Stimulated activated CD8-positive, alpha-beta memory T cell treated with anti-CD3 and anti-CD28 coated beads, Interleukin-4, amount 100 ng/mL, for 1 hour (primary cell): ENCODE measurements around the gene CAMK1D.

ENCODE experiments used
- DNase-seq, 2 donors: peaks; one replicate each; pipeline ENCODE4 v3.0.0-alpha.2; 2020; ENCODE audit warnings: low read depth in 2 of 2, low spot score in 1 of 2

The CAMK1D gene

DNA sequence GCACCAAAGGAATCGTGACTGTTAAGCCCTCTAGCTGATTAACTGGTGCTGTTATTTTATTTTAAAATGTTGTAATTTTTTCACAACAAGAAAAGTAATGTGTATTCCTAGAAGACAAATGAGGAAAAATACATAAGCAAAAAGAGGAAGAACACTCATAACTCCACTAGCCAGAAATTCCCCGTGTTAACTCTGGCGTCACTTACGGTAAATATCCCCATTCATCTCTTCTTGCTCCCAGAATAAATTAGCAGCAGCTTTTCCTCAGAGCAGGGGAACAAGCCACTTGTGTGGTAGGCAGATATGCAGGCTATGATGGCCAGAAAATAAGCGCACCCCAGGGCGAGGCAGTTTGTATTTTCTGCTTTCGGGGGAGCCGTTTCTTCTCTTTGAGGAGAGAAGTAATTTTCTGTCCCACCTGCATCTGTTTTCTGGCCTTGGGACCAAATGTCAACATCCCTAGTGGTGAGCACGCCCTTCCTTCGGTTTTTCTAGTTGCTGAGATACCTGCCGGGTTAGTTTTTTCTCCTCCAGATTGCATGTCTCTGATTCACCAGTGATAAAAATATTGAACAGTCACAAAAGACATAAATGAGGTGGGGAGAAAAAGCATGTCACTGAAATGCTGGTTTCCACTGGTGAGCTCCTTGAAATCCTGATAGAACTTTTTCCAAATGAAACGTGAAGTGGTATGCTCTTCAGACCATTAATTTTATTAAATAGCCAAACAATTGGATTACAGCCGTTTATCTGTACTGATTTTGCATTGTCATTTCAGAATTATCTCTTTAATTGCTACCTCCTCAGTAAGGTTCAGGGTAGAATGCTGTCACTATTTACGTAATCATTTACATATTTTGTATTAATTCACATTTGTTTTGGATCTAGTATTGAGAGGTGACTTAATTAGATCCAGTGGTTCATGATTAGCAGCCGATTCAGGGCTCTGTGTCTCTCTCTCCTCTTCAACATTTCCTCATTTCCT lies 268.1 kb downstream of the CAMK1D start:
- DNase-seq: no peak

GRCh38 chr10:12622016-12622415 lies 272.7 kb downstream of the CAMK1D start:
- DNase-seq: no peak

DNA sequence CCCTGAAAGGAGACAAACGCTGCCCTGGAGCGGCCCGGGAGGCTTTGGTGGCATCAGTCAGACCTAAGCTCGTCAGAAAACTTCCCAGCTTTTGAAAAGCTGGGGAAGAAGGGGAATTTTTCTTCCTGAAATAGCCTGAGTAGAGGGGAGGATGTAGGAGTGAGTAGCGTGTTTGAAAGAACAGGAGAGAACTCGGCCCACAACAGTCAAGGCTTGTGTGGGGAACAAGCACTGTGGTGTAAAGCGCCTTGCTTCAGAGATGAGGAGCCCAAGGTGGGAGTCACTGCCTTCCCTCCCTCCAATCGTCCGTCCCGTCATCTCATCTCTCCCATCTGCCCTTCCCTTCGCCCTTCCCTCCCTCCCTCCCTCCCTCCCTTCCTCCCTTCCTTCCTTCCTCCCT lies 273.3 kb downstream of the CAMK1D start:
- no peak for DNase-seq

GRCh38 chr10:12625393-12626023 lies 276.2 kb downstream of the CAMK1D start:
- DNase-seq: no peak

GRCh38 chr10:12628153-12628552 lies 278.8 kb downstream of the CAMK1D start:
- DNase-seq: no peak

- DNase-seq: no peak
Measured at GRCh38 chr10:12628964-12629766, 279.8 kb downstream of the CAMK1D start.

DNA sequence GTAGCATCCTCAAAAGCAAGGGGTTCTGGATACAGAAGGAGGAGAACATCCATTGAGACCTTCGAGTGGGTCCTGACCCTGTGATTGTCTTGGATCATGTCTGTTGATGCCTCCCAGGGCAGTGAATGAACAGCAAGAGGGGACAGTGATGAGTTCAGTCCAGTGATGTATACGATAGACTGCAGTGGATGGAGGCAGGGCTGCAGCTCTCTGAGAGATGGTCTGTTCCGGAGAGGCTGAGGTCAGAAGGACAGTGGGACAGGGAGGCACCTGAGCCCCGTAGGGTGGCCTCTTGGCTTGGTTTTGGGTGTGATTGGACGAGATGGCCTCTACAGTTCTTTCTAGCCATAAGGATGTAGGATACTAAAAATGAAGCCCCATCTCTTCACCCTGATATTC lies 280.4 kb downstream of the CAMK1D start:
- no peak for DNase-seq

DNA sequence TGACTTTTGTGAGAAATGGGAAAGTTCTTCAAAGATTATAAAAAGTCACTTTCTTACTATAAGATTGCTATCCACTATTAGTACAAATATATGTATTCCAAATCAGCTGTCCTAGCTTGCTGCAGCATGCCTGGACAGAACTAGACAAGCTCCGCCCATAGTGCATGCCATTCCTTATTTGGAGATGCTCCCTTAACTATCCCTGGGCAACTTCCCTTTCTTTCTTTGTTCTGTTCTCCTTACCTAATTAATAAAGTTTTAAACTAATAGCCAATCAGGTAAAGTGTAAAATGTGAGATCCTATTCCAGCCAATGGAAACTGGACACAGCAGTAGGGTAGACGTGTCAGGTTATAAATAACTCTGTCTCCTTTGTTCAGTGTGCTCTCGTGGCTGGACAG lies 281.9 kb downstream of the CAMK1D start:
- no peak for DNase-seq

- DNase-seq: no peak
Measured at GRCh38 chr10:12631787-12632562, 282.6 kb downstream of the CAMK1D start.

GRCh38 chr10:12633776-12634620 lies 284.7 kb downstream of the CAMK1D start:
- DNase-seq: no peak

DNA sequence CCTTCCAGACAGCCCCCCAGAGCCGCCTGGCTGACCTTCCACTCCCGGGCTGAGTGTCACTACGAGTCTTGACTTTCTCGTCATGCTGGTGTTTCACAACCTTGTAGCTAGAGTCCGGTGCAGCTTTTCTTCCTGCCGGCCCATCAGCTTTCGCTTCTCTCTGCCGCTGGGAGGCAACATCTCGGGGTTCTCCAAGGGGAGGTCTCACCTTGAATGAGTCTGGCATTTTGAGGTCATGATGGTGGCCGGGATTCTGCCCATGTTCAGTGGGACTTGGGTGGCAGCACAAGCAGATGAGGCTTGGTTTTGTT lies 285.2 kb downstream of the CAMK1D start:
- DNase-seq: no peak

GRCh38 chr10:12635127-12635541 lies 285.8 kb downstream of the CAMK1D start:
- peak in 1 of 2 donors; percentile 6 for DNase-seq

DNA sequence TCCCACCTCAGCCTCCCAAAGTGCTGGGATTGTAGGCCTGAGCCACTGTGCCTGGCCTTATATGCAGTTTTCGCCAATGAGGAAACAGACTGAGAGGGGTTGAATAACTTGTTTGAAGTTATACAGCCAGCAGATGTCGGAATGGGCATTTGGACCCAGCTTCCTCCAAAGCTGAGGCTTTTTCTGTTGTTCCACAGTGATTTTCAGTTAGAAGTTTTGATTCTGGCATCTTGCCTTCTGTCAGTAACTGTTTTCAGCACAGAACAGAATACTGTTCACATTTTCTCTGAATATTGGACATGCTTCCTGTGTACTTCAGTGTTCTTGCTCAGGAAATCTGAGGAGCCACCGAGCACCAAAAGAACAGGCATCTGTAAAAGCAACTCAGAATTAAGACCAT lies 287.2 kb downstream of the CAMK1D start:
- DNase-seq: no peak

GRCh38 chr10:12637649-12638048 lies 288.3 kb downstream of the CAMK1D start:
- DNase-seq: no peak

DNA sequence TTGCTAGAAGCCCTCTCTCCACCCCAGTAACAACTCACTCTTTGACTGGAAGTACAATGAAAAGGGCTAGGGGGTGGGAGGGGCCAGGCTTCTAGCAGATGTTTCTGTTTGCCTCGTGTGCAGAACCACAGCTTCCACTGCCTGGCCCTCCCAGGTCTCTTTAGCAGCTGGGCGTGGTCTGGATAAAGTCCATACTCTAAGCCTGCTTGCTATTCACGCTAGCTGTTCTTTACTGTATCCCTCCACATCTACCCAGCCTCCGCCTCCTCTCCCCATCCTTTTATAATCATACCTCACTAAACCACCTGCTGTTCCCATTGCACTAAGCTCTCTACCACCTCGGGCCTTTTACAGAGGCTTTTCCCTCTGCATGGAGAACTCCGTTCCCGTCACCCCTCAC lies 288.8 kb downstream of the CAMK1D start:
- no peak for DNase-seq

DNA sequence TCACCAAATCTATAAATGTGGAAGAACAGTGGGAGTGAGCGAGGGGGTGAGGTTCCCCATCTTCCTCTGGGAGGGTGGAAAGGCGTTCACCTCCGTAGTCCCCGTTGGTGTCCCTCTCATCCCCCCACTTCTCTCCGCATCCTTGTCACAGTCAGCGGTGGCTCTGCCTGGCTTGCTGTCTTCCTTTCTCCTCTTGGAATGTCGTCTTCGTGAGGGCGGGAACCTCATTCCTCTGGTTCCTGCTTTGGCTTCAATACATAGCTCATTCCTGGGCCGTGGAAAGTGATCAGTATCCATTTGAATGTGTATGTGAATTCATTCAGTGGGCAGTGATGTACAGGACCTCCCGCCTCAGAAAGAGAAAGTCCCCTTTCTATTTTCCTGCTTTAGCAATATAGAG lies 289.4 kb downstream of the CAMK1D start:
- no peak for DNase-seq

DNA sequence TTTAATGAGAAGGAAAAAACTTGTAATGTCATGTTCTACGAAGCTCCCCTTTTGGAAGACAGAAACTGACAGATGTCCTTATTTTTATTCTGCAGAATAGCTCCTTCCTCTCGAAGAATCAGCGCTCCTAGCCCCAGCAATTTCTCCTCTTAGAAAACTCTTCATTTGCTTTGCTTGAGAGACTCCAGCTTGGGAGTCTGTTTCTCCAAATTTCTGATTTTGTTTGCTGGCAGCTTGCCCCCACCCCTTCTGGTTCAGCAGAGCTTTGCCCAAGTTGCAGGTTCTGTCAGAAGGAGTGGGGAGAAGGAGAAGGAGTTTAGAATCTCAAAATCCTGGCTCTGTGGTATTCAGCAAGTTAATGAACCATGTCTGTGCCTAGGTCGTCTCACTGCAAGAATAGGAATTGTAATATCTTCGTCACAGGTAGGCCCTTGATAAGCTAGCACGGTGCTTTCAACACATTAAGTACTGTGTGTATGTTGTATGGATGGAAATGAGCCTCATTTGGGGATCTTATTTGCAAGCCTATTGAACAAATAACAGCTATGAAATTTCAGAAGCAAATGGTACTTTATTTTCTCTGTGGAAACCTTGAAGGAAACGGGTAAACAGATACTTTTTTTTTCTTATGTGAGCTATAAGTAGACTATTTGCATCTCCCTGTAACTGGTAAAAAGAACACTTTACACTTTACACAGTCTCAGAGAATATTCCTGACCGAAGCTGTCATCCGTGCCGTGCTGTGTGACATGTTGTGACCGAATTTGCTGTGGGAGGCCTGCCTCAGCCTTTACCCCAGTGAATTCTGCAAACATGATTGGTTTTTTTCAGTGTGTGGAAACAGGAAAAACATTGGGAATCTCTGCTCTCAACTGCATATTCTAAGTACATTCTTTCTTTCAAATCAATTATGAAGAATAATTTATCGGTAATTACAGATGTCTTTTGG lies 290.9 kb downstream of the CAMK1D start:
- no peak for DNase-seq

DNA sequence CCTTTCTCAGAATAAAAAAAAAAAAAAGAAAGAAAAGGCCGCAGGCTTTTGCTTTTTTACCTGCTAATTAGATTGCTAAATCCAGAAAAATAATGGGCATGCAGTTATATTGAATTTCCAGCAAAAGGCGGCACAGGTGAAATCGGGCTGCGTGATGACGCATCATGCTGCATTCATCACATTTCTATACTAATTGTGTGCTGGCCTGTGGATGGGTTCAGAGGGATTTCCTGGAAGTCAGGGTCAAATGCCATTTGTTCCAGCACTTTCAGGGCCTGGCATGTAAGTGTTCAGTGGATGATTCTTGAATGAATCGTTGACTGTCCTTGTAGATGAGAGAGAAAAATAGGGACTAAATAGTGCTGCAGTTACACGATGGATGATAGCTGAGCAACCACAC lies 292.7 kb downstream of the CAMK1D start:
- DNase-seq: no peak

GRCh38 chr10:12643279-12643678 lies 293.9 kb downstream of the CAMK1D start:
- DNase-seq: no peak
